HFFc6 (cell line): Measurements from ENCODE around the gene MAD1L1. TPM values are rescaled to one million over a fixed set of nuclear protein-coding genes. Genes with fewer than 3 reads are reported as not detected.
A peak's percentile ranks its signal among the peaks of the same experiment; 100 is the strongest.

Experiments used
- DNase-seq: peaks from one replicate; pipeline ENCODE4 v3.0.0-alpha.2; 2018
- H3K27ac Mint-ChIP-seq: 2 replicates; pipeline ENCODE4 v1.8.0; 2020; ENCODE audit warnings: mild to moderate bottlenecking, mixed read lengths
- H3K27me3 Mint-ChIP-seq: 2 replicates; pipeline ENCODE4 v1.8.0; 2021; ENCODE audit warnings: mild to moderate bottlenecking, moderate library complexity, mixed read lengths; ENCODE audit not compliant: insufficient read depth
- H3K36me3 Mint-ChIP-seq: 2 replicates; pipeline ENCODE4 v1.8.0; 2021; ENCODE audit warnings: low read depth, mixed read lengths
- H3K4me1 Mint-ChIP-seq: 2 replicates; pipeline ENCODE4 v1.8.0; 2020; ENCODE audit warnings: low read depth, mixed read lengths
- H3K4me3 Mint-ChIP-seq: 2 replicates; pipeline ENCODE4 v1.8.0; 2020; ENCODE audit warnings: mild to moderate bottlenecking, moderate library complexity, mixed read lengths
- H3K9me3 Mint-ChIP-seq: 2 replicates; pipeline ENCODE4 v1.8.0; 2020; ENCODE audit warnings: mild to moderate bottlenecking, mixed read lengths
- total RNA-seq, 6 experiments: library from RNA; stranded (reverse); fragmentation: NEBNext Ultra II Directional; extraction: Animal tissue kit (Norgen Biotek cat#: 25700); gene quantifications; 2 replicates in 1 of 6; 3 replicates in 5 of 6; pipeline ENCODE4 v1.2.3, GENCODE V29; 2021
- TF ChIP-seq, protein P1 (sequence below): fragments of 200-600 bp; sonication (generic); IDR thresholded peaks from 2 replicates; pipeline ENCODE4 v1.5.0; 2021; ENCODE audit warnings: antibody characterized with exemption, mild to moderate bottlenecking

Gene MAD1L1
- total RNA-seq, 6 experiments from 2014 or later = 34.6 to 44.8 (median 40.2) TPM

- Mint-ChIP-seq H3K4me1 (no peaks in the 10 kb centered on the region), H3K9me3 (peaks cover 19% of the 10 kb centered on the region), H3K36me3 (peaks cover 16% of the 10 kb centered on the region), H3K27ac (no peak overlapping the region), H3K4me3 (no peak overlapping the region), H3K27me3 (peaks cover 5% of the 10 kb centered on the region; the same call in 1 of the 2 replicates)
- TF ChIP-seq, protein P1, sequence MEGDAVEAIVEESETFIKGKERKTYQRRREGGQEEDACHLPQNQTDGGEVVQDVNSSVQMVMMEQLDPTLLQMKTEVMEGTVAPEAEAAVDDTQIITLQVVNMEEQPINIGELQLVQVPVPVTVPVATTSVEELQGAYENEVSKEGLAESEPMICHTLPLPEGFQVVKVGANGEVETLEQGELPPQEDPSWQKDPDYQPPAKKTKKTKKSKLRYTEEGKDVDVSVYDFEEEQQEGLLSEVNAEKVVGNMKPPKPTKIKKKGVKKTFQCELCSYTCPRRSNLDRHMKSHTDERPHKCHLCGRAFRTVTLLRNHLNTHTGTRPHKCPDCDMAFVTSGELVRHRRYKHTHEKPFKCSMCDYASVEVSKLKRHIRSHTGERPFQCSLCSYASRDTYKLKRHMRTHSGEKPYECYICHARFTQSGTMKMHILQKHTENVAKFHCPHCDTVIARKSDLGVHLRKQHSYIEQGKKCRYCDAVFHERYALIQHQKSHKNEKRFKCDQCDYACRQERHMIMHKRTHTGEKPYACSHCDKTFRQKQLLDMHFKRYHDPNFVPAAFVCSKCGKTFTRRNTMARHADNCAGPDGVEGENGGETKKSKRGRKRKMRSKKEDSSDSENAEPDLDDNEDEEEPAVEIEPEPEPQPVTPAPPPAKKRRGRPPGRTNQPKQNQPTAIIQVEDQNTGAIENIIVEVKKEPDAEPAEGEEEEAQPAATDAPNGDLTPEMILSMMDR = no peak
- DNase-seq = no peak
Measured at GRCh38 chr7:2055956-2056355, 176.8 kb downstream of the MAD1L1 start.

DNA sequence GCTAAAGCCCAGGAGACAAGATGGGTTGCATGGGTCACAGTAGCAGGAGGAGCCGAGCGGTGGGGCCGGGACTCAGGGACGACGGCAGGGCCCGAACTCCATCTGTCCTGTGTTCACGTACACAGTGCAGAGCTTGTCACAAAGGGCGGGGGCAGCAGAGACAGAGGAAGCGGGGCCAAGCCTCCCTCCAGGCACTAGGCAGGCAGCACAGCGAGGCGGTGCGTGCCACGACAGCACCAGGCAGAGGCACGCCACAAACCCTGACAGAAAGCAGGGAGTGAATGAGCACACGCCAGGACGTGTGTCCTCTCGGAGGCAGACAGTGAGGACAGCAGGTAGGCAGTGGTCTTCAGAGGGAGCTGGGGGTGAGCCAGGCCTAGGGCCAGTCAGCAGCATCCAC is 177.8 kb downstream of the MAD1L1 start:
- H3K27me3 Mint-ChIP-seq = peaks cover under 1% of the 10 kb centered on the region; the same call in 1 of the 2 replicates
- TF ChIP-seq, protein P1 = no peak
- DNase-seq = no peak
- peaks cover 9% of the 10 kb centered on the region for H3K9me3 Mint-ChIP-seq
- no peak overlapping the region for H3K4me3 Mint-ChIP-seq
- peaks cover 6% of the 10 kb centered on the region for H3K36me3 Mint-ChIP-seq
- no peaks in the 10 kb centered on the region for H3K4me1 Mint-ChIP-seq
- peak overlapping the region; percentile 25; the same call in 1 of the 2 replicates for H3K27ac Mint-ChIP-seq

DNA sequence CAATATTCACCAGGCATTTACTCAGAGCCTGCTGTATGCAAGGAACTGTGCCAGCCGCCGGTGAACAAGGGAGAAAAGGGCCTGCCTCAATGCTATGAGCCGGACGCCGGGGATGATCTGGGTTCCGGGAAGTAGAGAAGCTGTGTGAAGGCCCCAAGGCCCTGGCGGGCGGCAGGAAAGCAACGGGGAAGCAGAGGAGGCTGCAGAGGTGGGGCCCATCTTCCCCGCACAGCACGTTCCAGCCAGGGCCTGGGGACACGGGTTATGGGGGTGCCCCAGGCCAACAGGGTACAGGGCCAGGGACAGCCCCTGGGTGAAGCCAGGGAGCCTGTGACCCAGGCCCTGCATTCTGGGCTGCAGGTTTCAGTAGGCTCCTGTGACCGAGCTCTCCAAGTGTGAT is 179.3 kb downstream of the MAD1L1 start:
- no peaks in the 10 kb centered on the region for H3K4me1 Mint-ChIP-seq
- no peaks in the 10 kb centered on the region; the same call in 1 of the 2 replicates for H3K36me3 Mint-ChIP-seq
- no peaks in the 10 kb centered on the region for H3K9me3 Mint-ChIP-seq
- no peak overlapping the region for H3K27ac Mint-ChIP-seq
- no peaks in the 10 kb centered on the region; the same call in 1 of the 2 replicates for H3K27me3 Mint-ChIP-seq
- DNase-seq = no peak
- no peak overlapping the region for H3K4me3 Mint-ChIP-seq
- TF ChIP-seq, protein P1 = no peak

DNA sequence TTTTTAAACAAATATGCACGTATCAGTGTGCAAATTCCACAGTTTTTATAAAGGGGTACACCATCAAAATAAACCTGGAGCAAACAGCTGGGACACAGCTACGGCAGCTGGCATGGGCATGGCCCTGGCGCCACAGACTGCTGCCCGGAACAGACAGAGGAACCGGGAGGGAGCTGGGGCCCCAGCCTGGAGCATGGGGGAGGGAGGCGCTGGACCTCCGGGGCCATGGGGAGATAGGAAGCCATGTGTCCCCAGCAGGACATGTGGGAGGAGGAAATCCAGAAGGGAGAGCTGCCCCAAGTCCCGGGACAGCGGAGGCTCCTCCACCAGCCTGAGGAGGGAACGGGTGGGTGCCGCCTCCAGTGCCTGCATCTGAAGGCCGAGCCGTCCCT is 180.1 kb downstream of the MAD1L1 start:
- no peaks in the 10 kb centered on the region for H3K4me1 Mint-ChIP-seq
- H3K27me3 Mint-ChIP-seq = no peaks in the 10 kb centered on the region; the same call in 1 of the 2 replicates
- DNase-seq = no peak
- H3K9me3 Mint-ChIP-seq = no peaks in the 10 kb centered on the region
- H3K36me3 Mint-ChIP-seq = no peaks in the 10 kb centered on the region; the same call in 1 of the 2 replicates
- no peak overlapping the region for H3K27ac Mint-ChIP-seq
- TF ChIP-seq, protein P1 = no peak
- no peak overlapping the region for H3K4me3 Mint-ChIP-seq

GRCh38 chr7:2051707-2052656 is 180.8 kb downstream of the MAD1L1 start:
- H3K27me3 Mint-ChIP-seq = no peaks in the 10 kb centered on the region; the same call in 1 of the 2 replicates
- H3K9me3 Mint-ChIP-seq = no peaks in the 10 kb centered on the region
- TF ChIP-seq, protein P1 = no peak
- no peak overlapping the region for H3K27ac Mint-ChIP-seq
- no peaks in the 10 kb centered on the region; the same call in 1 of the 2 replicates for H3K36me3 Mint-ChIP-seq
- DNase-seq = no peak
- no peak overlapping the region; the same call in 1 of the 2 replicates for H3K4me3 Mint-ChIP-seq
- H3K4me1 Mint-ChIP-seq = no peaks in the 10 kb centered on the region
